HEK293 (cell line): ENCODE results near the gene ERFE.

Experiments used
- CTCF ChIA-PET: fragments of 350-600 bp; formaldehyde crosslinking; extraction: SDS; loops from one replicate; lab custom pipeline; 2021; ENCODE audit warnings: antibody characterized with exemption; lab: Yijun Ruan, JAX
- POLR2A ChIA-PET: fragments of 300-600 bp; formaldehyde crosslinking; extraction: SDS; loops from one replicate; lab custom pipeline; 2020; ENCODE audit warnings: antibody characterized with exemption, inconsistent platforms; lab: Yijun Ruan, JAX
- H3K27ac ChIP-seq: fragments of 200-500 bp; sonication (Bioruptor generic); 2 replicates; pipeline ENCODE4 v1.5.1; 2014; ENCODE audit warnings: low read depth, low read length, control low read depth, inconsistent platforms; ENCODE audit errors: extremely low read depth
- H3K36me3 ChIP-seq, 2 experiments: fragments of 200-500 bp in 1 of 2; sonication (Bioruptor generic) in 1 of 2; 1 replicate in 1 of 2; 2 replicates in 1 of 2; pipeline ENCODE4 v1.5.1; 2014 to 2017; ENCODE audit warnings: inconsistent platforms in 2 of 2, low read length in 2 of 2; ENCODE audit not compliant: control insufficient read depth in 2 of 2, insufficient read depth in 1 of 2
- H3K4me1 ChIP-seq: fragments of 200-500 bp; sonication (Bioruptor generic); 2 replicates; pipeline ENCODE4 v1.5.1; 2014; ENCODE audit warnings: mild to moderate bottlenecking, low read length, inconsistent platforms; ENCODE audit not compliant: control insufficient read depth, insufficient read depth
- H3K4me3 ChIP-seq: 2 replicates; pipeline ENCODE4 v1.5.1; 2011; ENCODE audit warnings: low read depth, mild to moderate bottlenecking, control low read depth, low read length, moderate library complexity
- H3K9me3 ChIP-seq: fragments of 200-500 bp; sonication (Bioruptor generic); 2 replicates; pipeline ENCODE4 v1.5.1; 2014; ENCODE audit warnings: low read depth, low read length, inconsistent platforms; ENCODE audit not compliant: control insufficient read depth, insufficient read depth
- KLF1 ChIP-seq: fragments of 450-650 bp; formaldehyde crosslinking; IDR thresholded peaks from 2 replicates; pipeline ENCODE4 v1.5.1; 2016; ENCODE audit warnings: missing biosample characterization, missing genetic modification characterization
- KLF9 ChIP-seq: fragments of 450-650 bp; formaldehyde crosslinking; IDR thresholded peaks from 2 replicates; pipeline ENCODE4 v1.5.1; 2016; ENCODE audit warnings: missing biosample characterization, missing genetic modification characterization, low read depth
- ZNF221 ChIP-seq: fragments of 450-650 bp; formaldehyde crosslinking; IDR thresholded peaks from 2 replicates; pipeline ENCODE4 v1.5.1; 2017; ENCODE audit warnings: missing biosample characterization, missing genetic modification characterization, borderline replicate concordance
- ZNF324 ChIP-seq: fragments of 450-650 bp; formaldehyde crosslinking; IDR thresholded peaks from 2 replicates; pipeline ENCODE4 v1.5.1; 2016; ENCODE audit warnings: missing biosample characterization, missing genetic modification characterization
- ZNF335 ChIP-seq: fragments of 450-650 bp; formaldehyde crosslinking; conservative IDR thresholded peaks from 2 replicates; pipeline ENCODE4 v1.5.1; 2016; ENCODE audit warnings: missing biosample characterization, missing genetic modification characterization
- TF ChIP-seq, protein P1 (sequence below): fragments of 450-650 bp; formaldehyde crosslinking; IDR thresholded peaks from 2 replicates; pipeline ENCODE4 v1.5.1; 2016; ENCODE audit warnings: missing biosample characterization, missing genetic modification characterization
- TF ChIP-seq, protein P2 (sequence below): fragments of 450-650 bp; formaldehyde crosslinking; IDR thresholded peaks from 2 replicates; pipeline ENCODE4 v1.5.1; 2016; ENCODE audit warnings: missing biosample characterization, missing genetic modification characterization
- TF ChIP-seq, protein P3 (sequence below): fragments of 450-650 bp; formaldehyde crosslinking; IDR thresholded peaks from 2 replicates; pipeline ENCODE4 v1.5.1; 2016; ENCODE audit warnings: missing biosample characterization, missing genetic modification characterization
- TF ChIP-seq, protein P4 (sequence below): fragments of 450-650 bp; formaldehyde crosslinking; IDR thresholded peaks from 2 replicates; pipeline ENCODE4 v1.5.1; 2017; ENCODE audit warnings: missing biosample characterization, missing genetic modification characterization

ERFE gene

DNA sequence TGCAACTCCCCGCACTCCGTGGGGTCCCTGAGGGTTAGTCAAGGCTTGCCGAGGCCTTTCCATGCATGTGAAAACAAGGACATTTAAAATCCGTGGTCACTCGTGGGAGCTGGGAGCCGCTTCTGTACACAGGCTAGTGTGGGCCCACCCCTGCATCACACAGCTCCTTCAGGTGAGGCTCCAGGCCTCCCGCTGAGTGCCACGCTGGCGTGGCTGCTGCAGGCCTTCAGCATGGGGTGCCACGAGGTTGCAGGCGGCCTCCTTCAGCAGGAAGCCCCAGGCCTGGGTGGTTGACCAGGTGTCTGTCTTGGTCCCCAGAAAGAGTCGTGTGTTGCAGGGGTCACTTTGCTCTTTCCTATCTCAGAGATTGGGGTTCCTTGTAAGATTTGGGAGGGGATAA is 13.7 kb upstream of the ERFE start:
- Histone ChIP-seq H3K9me3 (no peaks in the 10 kb centered on the region), H3K36me3 (no peaks in the 10 kb centered on the region), H3K4me1 (no peaks in the 10 kb centered on the region), H3K27ac (no peak overlapping the region), H3K4me3 (no peak overlapping the region)
- TF ChIP-seq, protein P1, sequence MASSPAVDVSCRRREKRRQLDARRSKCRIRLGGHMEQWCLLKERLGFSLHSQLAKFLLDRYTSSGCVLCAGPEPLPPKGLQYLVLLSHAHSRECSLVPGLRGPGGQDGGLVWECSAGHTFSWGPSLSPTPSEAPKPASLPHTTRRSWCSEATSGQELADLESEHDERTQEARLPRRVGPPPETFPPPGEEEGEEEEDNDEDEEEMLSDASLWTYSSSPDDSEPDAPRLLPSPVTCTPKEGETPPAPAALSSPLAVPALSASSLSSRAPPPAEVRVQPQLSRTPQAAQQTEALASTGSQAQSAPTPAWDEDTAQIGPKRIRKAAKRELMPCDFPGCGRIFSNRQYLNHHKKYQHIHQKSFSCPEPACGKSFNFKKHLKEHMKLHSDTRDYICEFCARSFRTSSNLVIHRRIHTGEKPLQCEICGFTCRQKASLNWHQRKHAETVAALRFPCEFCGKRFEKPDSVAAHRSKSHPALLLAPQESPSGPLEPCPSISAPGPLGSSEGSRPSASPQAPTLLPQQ (tag by site-specific recombination), result 0 out of 2 replicates have a peak, but pooled peaks have one; percentile 29
- no peak for TF ChIP-seq ZNF221 (tag by site-specific recombination)
- ChIA-PET POLR2A (no interaction called here), CTCF (no interaction called here)

DNA sequence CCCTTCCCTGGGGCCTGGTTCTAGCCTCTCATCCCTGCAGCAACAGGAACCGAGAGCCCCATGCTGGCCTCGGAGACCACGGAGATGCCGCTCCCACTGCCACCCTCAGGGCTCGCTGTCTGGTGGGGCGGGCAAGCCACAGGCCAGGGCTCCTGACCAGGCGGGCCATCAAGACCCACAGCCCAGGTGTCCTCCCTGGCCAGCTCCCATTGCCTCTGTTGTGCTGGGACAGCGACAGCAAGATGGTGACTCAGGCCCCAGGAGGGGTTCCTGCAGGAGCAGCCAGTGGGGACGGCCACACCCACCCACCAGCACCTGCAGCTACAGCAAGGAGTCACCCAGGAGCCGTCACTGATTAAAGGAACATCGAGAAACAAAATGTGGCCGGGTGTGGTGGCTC is 12.9 kb upstream of the ERFE start:
- H3K27ac ChIP-seq, result no peak overlapping the region
- no peaks in the 10 kb centered on the region for H3K4me1 ChIP-seq
- no peaks in the 10 kb centered on the region for H3K36me3 ChIP-seq
- CTCF ChIA-PET, result no interaction called here
- no peak overlapping the region for H3K4me3 ChIP-seq
- no peaks in the 10 kb centered on the region for H3K9me3 ChIP-seq
- TF ChIP-seq, protein P2, sequence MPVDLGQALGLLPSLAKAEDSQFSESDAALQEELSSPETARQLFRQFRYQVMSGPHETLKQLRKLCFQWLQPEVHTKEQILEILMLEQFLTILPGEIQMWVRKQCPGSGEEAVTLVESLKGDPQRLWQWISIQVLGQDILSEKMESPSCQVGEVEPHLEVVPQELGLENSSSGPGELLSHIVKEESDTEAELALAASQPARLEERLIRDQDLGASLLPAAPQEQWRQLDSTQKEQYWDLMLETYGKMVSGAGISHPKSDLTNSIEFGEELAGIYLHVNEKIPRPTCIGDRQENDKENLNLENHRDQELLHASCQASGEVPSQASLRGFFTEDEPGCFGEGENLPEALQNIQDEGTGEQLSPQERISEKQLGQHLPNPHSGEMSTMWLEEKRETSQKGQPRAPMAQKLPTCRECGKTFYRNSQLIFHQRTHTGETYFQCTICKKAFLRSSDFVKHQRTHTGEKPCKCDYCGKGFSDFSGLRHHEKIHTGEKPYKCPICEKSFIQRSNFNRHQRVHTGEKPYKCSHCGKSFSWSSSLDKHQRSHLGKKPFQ (tag by site-specific recombination), result no peak
- TF ChIP-seq, protein P3, sequence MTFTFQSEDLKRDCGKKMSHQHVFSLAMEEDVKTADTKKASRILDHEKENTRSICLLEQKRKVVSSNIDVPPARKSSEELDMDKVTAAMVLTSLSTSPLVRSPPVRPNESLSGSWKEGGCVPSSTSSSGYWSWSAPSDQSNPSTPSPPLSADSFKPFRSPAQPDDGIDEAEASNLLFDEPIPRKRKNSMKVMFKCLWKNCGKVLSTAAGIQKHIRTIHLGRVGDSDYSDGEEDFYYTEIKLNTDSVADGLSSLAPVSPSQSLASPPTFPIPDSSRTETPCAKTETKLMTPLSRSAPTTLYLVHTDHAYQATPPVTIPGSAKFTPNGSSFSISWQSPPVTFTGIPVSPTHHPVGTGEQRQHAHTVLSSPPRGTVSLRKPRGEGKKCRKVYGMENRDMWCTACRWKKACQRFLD (tag by site-specific recombination), result no peak
- TF ChIP-seq KLF1 (peak; percentile 32; the same call in 1 of the 2 replicates), KLF9 (tag by site-specific recombination) (peak; percentile 86)
- TF ChIP-seq, protein P1 (tag by site-specific recombination), result no peak
- TF ChIP-seq, protein P4, sequence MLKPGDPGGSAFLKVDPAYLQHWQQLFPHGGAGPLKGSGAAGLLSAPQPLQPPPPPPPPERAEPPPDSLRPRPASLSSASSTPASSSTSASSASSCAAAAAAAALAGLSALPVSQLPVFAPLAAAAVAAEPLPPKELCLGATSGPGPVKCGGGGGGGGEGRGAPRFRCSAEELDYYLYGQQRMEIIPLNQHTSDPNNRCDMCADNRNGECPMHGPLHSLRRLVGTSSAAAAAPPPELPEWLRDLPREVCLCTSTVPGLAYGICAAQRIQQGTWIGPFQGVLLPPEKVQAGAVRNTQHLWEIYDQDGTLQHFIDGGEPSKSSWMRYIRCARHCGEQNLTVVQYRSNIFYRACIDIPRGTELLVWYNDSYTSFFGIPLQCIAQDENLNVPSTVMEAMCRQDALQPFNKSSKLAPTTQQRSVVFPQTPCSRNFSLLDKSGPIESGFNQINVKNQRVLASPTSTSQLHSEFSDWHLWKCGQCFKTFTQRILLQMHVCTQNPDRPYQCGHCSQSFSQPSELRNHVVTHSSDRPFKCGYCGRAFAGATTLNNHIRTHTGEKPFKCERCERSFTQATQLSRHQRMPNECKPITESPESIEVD (tag by site-specific recombination), result no peak
- POLR2A ChIA-PET, result no interaction called here

DNA sequence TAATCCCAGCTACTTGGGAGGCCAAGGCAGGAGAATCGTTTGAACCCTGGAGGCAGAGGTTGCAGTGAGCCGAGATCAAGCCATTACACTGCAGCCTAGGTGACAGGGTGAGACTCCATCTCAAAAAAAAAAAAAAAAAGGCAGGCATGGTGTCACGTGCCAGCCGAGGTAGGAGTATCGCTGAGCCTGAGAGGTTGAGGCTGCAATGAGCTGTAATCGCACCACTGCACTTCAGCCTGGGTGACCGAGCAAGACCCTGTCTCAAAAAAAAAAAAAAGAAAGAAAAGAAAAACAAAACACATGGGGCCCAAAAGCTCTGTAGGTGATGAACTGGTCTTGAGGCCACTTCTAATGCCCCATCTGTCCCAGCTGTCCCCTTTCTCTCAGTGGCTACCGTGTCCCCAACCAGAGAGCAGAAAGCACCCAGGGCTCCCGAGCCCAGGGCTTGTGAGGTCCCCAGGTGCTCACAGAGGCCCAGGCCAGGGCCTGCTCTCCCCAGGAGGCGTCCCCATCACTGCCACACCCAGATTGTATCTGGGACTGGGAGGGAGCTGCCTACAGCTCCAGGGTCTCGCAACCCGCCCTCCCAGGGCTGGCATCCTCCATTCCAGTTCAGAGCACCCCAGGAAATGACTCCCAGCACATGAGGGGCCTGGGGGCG is 11.8 kb upstream of the ERFE start:
- Histone ChIP-seq H3K27ac (no peak overlapping the region), H3K4me1 (no peaks in the 10 kb centered on the region), H3K4me3 (no peak overlapping the region), H3K9me3 (no peaks in the 10 kb centered on the region), H3K36me3 (no peaks in the 10 kb centered on the region)
- POLR2A ChIA-PET, result interaction anchor here (0.7 kb wide), 1 partner anchor 86 kb away, joined by 4 read pairs; the partner anchor contains the start of gene SCLY
- CTCF ChIA-PET, result interaction anchor here (0.6 to 0.7 kb wide), 3 partner anchors 109 to 224 kb away, joined by 3 to 7 read pairs (median 3); no protein-coding TSS in a partner anchor
- TF ChIP-seq ZNF324 (tag by site-specific recombination) (no peak), ZNF335 (tag by site-specific recombination) (peak; percentile 44)
